ENCODE data around the gene PCDHB14.
A peak's percentile ranks its signal among the peaks of the same experiment; 100 is the strongest.
"Not testable (repeated sequence)": the region's sequence is repeated elsewhere in the genome, so short reads cannot be mapped to it uniquely, and the experiment has no call there.

The PCDHB14 gene

GRCh38 chr5:141194332-141194731 is 28.8 kb upstream of the PCDHB14 start:
- H3K36me3 Mint-ChIP-seq; DNase-seq (ENCODE audit: low spot score in 2 of 2); H3K4me1 Mint-ChIP-seq; ATAC-seq (ENCODE audit: low read depth); H3K4me3 Mint-ChIP-seq; H3K27ac Mint-ChIP-seq; H3K27me3 Mint-ChIP-seq: not testable (repeated sequence)
- H3K9me3 Mint-ChIP-seq = peaks cover 15% of the 10 kb centered on the region

- Mint-ChIP-seq H3K4me1 (peaks cover 2% of the 10 kb centered on the region), H3K27me3 (peaks cover 9% of the 10 kb centered on the region), H3K4me3 (no peak overlapping the region), H3K36me3 (peaks cover 2% of the 10 kb centered on the region), H3K9me3 (peaks cover 15% of the 10 kb centered on the region), H3K27ac (no peak overlapping the region)
- ATAC-seq (ENCODE audit: low read depth) (no peak), DNase-seq (ENCODE audit: low spot score in 2 of 2) (no peak)
Measured at GRCh38 chr5:141196363-141196762, 26.8 kb upstream of the PCDHB14 start.

GRCh38 chr5:141199359-141200235 is 23.5 kb upstream of the PCDHB14 start, which contains the start of gene PCDHB11:
Gene PCDHB11 (plus strand): TSS chr5:141199627. CDS start chr5:141199775, 148 bp downstream.
- no peak for ATAC-seq (ENCODE audit: low read depth)
- H3K27me3 Mint-ChIP-seq = peaks cover 5% of the 10 kb centered on the region
- no peaks in the 10 kb centered on the region for H3K36me3 Mint-ChIP-seq
- H3K27ac Mint-ChIP-seq = no peak within 1 kb of the TSS
- no peak for DNase-seq (ENCODE audit: low spot score in 2 of 2)
- H3K4me1 Mint-ChIP-seq = no peaks in the 10 kb centered on the region
- peaks cover 10% of the 10 kb centered on the region for H3K9me3 Mint-ChIP-seq
- no peak within 1 kb of the TSS for H3K4me3 Mint-ChIP-seq

- not testable (repeated sequence) for H3K4me1 Mint-ChIP-seq; H3K27me3 Mint-ChIP-seq; ATAC-seq (ENCODE audit: low read depth); H3K27ac Mint-ChIP-seq; H3K4me3 Mint-ChIP-seq; H3K36me3 Mint-ChIP-seq; DNase-seq (ENCODE audit: low spot score in 2 of 2)
- peaks cover 10% of the 10 kb centered on the region for H3K9me3 Mint-ChIP-seq
Measured at GRCh38 chr5:141201126-141201525, 22.0 kb upstream of the PCDHB14 start.

- H3K27ac Mint-ChIP-seq, H3K4me1 Mint-ChIP-seq: not testable (repeated sequence)
Measured at GRCh38 chr5:141201646-141202045, 21.5 kb upstream of the PCDHB14 start.

GRCh38 chr5:141208478-141208877 is 14.7 kb upstream of the PCDHB14 start, which contains the start of gene PCDHB12:
Gene PCDHB12 (plus strand): TSS chr5:141208719. CDS start chr5:141208908, 189 bp downstream.
- ATAC-seq (ENCODE audit: low read depth) = no peak
- no peak for DNase-seq (ENCODE audit: low spot score in 2 of 2)
- peaks cover 9% of the 10 kb centered on the region for H3K27me3 Mint-ChIP-seq
- H3K27ac Mint-ChIP-seq = no peak within 1 kb of the TSS
- no peaks in the 10 kb centered on the region for H3K36me3 Mint-ChIP-seq
- H3K9me3 Mint-ChIP-seq = peaks cover 2% of the 10 kb centered on the region
- H3K4me3 Mint-ChIP-seq = no peak within 1 kb of the TSS
- no peaks in the 10 kb centered on the region for H3K4me1 Mint-ChIP-seq

More at GRCh38 chr5:141201646-141202045, 21.5 kb upstream of the PCDHB14 start:
- ATAC-seq (ENCODE audit: low read depth); H3K36me3 Mint-ChIP-seq; H3K27me3 Mint-ChIP-seq; DNase-seq (ENCODE audit: low spot score in 2 of 2); H3K4me3 Mint-ChIP-seq: not testable (repeated sequence)
- H3K9me3 Mint-ChIP-seq = peaks cover 10% of the 10 kb centered on the region

- not testable (repeated sequence) for ATAC-seq (ENCODE audit: low read depth); DNase-seq (ENCODE audit: low spot score in 2 of 2); H3K9me3 Mint-ChIP-seq; H3K4me1 Mint-ChIP-seq; H3K36me3 Mint-ChIP-seq; H3K4me3 Mint-ChIP-seq; H3K27ac Mint-ChIP-seq
- H3K27me3 Mint-ChIP-seq = peaks cover 11% of the 10 kb centered on the region
Measured at GRCh38 chr5:141210281-141210680, 12.9 kb upstream of the PCDHB14 start.

- ATAC-seq (ENCODE audit: low read depth); H3K4me3 Mint-ChIP-seq; DNase-seq (ENCODE audit: low spot score in 2 of 2); H3K9me3 Mint-ChIP-seq; H3K27ac Mint-ChIP-seq; H3K4me1 Mint-ChIP-seq; H3K36me3 Mint-ChIP-seq: not testable (repeated sequence)
- H3K27me3 Mint-ChIP-seq = peaks cover 11% of the 10 kb centered on the region
Measured at GRCh38 chr5:141210849-141211248, 12.3 kb upstream of the PCDHB14 start.

GRCh38 chr5:141213656-141214339 is 9.3 kb upstream of the PCDHB14 start, which contains the start of gene PCDHB13:
Gene PCDHB13 (plus strand): TSS chr5:141213919. CDS start chr5:141214124, 205 bp downstream.
- peak within 1 kb of the TSS; percentile 29 for H3K4me3 Mint-ChIP-seq
- H3K36me3 Mint-ChIP-seq; H3K4me1 Mint-ChIP-seq; H3K9me3 Mint-ChIP-seq; H3K27ac Mint-ChIP-seq; ATAC-seq (ENCODE audit: low read depth); DNase-seq (ENCODE audit: low spot score in 2 of 2): not testable (repeated sequence)
- H3K27me3 Mint-ChIP-seq = peaks cover 11% of the 10 kb centered on the region

GRCh38 chr5:141214583-141214982 is 8.6 kb upstream of the PCDHB14 start:
- ATAC-seq (ENCODE audit: low read depth); H3K36me3 Mint-ChIP-seq; H3K4me1 Mint-ChIP-seq; H3K9me3 Mint-ChIP-seq; H3K4me3 Mint-ChIP-seq; H3K27ac Mint-ChIP-seq; DNase-seq (ENCODE audit: low spot score in 2 of 2): not testable (repeated sequence)
- peaks cover 12% of the 10 kb centered on the region for H3K27me3 Mint-ChIP-seq

GRCh38 chr5:141215504-141215903 is 7.6 kb upstream of the PCDHB14 start:
- H3K9me3 Mint-ChIP-seq = peaks cover 16% of the 10 kb centered on the region
- not testable (repeated sequence) for H3K4me3 Mint-ChIP-seq; H3K27ac Mint-ChIP-seq; H3K36me3 Mint-ChIP-seq; H3K4me1 Mint-ChIP-seq; DNase-seq (ENCODE audit: low spot score in 2 of 2); ATAC-seq (ENCODE audit: low read depth)
- peaks cover 16% of the 10 kb centered on the region for H3K27me3 Mint-ChIP-seq

GRCh38 chr5:141216035-141216434 is 7.1 kb upstream of the PCDHB14 start:
- not testable (repeated sequence) for H3K36me3 Mint-ChIP-seq; ATAC-seq (ENCODE audit: low read depth); DNase-seq (ENCODE audit: low spot score in 2 of 2); H3K4me3 Mint-ChIP-seq; H3K4me1 Mint-ChIP-seq; H3K27ac Mint-ChIP-seq
- Mint-ChIP-seq H3K9me3 (peaks cover 14% of the 10 kb centered on the region), H3K27me3 (peaks cover 17% of the 10 kb centered on the region)

- H3K4me3 Mint-ChIP-seq; H3K4me1 Mint-ChIP-seq; DNase-seq (ENCODE audit: low spot score in 2 of 2); H3K27ac Mint-ChIP-seq; H3K36me3 Mint-ChIP-seq; ATAC-seq (ENCODE audit: low read depth): not testable (repeated sequence)
- H3K27me3 Mint-ChIP-seq = peaks cover 14% of the 10 kb centered on the region
- peaks cover 14% of the 10 kb centered on the region for H3K9me3 Mint-ChIP-seq
Measured at GRCh38 chr5:141224844-141225243, 1.7 kb downstream of the PCDHB14 start.

- H3K36me3 Mint-ChIP-seq; H3K9me3 Mint-ChIP-seq; H3K4me1 Mint-ChIP-seq; H3K4me3 Mint-ChIP-seq; DNase-seq (ENCODE audit: low spot score in 2 of 2); ATAC-seq (ENCODE audit: low read depth); H3K27ac Mint-ChIP-seq: not testable (repeated sequence)
- H3K27me3 Mint-ChIP-seq = peaks cover 11% of the 10 kb centered on the region
Measured at GRCh38 chr5:141225421-141225820, 2.3 kb downstream of the PCDHB14 start.

Measured in memory B cell (primary cell).